T-helper 1 cell treated with Interleukin-12 subunit alpha and Interleukin-12 subunit beta and Interleukin-4 antibody, amounts not matched to agents 30 ng/mL and 1 ng/mL, for 36 hours (primary cell): ENCODE results near the gene KCNQ4. TPM values are rescaled to one million over a fixed set of nuclear protein-coding genes. Genes with fewer than 3 reads are reported as not detected.

Experiments
- intact Hi-C: fragments of 100-400 bp; cut with micrococcal nuclease; formaldehyde crosslinking; loops from one replicate; pipeline ENCODE4 v1.15.1; 2024
- total RNA-seq: library from RNA; stranded (reverse); gene quantifications from 2 replicates; pipeline ENCODE4 v1.2.3, GENCODE V29; 2022

KCNQ4 gene
- total RNA-seq, 1 donor from 2014 or later, result 0.88 TPM

GRCh38 chr1:40886318-40887011, 102.9 kb downstream of the KCNQ4 start:
- intact Hi-C loops, result no loop called here

DNA sequence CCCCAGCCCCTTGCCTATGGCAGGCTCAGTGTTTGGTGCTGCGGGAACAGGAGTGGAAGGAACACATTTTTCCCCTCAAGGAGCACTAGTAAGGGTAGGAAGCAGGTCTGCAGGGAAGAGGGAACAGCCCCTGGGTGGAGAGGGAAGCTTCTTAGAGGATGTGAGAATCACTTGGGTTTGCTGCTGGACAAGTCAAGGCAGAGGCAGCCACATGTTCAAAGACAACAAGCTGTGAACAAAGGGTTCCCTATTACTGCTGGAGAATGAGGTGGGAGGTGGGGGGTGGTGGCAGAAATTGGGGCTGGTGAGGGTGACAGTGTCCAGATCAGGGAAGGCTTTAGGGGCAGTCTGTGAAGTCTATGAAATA, 103.4 kb downstream of the KCNQ4 start:
- intact Hi-C loops, result no loop called here

- intact Hi-C loops, result no loop called here
These were observed 104.1 kb downstream of the KCNQ4 start for GRCh38 chr1:40887652-40888051.

Other genes starting within 250 kb of the KCNQ4 start
- gene RIMS3, start 118.1 kb upstream of the KCNQ4 start, total RNA-seq, result 3.7 and 4.2 TPM in 2 replicates
- 98.8 and 103 TPM in 2 replicates for gene NFYC, start 92.1 kb upstream of the KCNQ4 start, total RNA-seq
- gene CITED4, start 78.6 kb downstream of the KCNQ4 start, total RNA-seq, result 14.1 and 16.7 TPM in 2 replicates
- gene CTPS1, start 195.9 kb downstream of the KCNQ4 start, total RNA-seq, result 64.3 and 65.4 TPM in 2 replicates
- 0.20 and 0.34 TPM in 2 replicates for gene SLFNL1, start 237.9 kb downstream of the KCNQ4 start, total RNA-seq